Hematopoietic multipotent progenitor cell treated with erythropoietin and hydrocortisone succinate and interleukin-3 and kit ligand, for 6 days (in vitro differentiated cells): ENCODE data around the gene GABBR2.
A peak's percentile ranks its signal among the peaks of the same experiment; 100 is the strongest.
"Not testable (repeated sequence)": the region's sequence is repeated elsewhere in the genome, so short reads cannot be mapped to it uniquely, and the experiment has no call there.

Experiments
- DNase-seq: peaks from one replicate; pipeline ENCODE4 v3.0.0-alpha.2; 2015

Gene GABBR2

DNA sequence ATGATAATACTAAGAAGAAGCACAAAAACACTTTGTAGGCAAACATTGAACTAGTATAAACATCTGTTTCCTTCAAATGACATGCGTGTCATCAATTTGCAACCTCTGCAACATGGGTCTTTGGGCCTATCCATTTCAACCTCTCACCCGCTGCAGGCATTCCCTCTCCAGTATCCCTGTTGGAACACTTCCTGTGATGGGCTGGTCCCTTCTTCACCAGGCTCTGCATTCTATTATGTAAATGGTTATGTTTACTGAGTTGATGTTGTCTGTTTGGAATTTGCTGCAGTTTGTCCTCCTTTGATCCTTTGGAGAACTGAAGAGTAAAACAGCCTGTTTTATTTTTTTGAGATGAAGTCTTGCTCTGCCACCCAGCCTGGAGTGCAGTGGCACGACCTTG lies 436.7 kb downstream of the GABBR2 start:
- no peak for DNase-seq

DNA sequence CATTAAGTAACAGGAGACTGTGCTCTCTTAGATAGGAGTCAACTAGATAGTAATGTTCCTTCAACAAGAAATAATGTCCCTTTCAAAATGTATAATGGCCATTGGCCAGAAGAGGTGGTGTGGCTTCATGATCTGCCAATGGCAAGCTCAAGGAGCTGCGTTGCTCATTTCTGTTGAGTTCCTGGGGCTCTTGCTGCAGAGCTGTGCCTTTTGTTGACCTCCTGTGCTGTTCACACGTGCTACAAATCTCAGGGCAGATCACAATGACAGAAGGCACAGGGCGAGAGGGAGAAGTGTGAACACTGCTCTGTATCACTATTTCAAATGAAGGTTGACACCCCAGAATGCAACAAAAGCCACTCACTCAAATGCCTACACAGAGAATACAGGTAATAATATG lies 437.3 kb downstream of the GABBR2 start:
- no peak for DNase-seq

DNA sequence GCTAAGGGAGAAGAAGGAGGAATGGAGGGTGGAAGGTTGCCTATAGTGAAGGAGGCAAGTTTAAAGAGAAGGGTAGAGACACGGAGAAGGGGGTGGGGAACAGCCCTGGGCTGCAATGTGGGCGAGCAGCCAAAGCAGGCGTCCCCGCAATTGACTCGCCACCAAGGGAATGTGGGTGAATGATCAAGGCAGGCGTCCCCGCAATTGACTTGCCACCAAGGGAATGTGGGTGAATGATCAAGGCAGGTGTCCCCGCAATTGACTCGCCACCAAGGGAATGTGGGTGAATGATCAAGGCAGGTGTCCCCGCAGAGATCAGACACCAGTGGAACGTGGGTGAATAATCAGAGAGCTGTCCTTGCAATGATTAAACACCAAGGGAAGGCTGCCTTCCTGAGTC lies 438.5 kb downstream of the GABBR2 start:
- DNase-seq, result not testable (repeated sequence)

DNA sequence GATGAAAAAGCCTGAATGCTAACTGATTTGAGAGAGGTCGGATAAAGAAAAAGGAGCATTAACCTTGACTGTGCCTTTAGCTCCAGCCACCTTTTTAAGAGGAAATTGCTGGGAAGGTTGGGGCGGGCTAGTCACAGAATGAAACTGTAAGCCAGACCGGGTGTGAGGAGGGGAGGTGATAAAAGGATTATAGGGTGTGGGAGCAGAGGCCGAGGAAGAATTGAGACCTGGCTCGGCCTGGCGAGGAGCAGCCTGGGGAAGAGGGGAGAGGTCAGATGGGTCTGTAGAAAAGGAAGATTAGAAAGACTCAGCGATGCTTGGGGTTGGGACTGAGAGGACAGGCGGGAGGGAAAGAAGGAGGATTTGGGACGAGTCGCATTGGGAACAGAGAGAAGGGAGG lies 439.1 kb downstream of the GABBR2 start:
- not testable (repeated sequence) for DNase-seq

DNA sequence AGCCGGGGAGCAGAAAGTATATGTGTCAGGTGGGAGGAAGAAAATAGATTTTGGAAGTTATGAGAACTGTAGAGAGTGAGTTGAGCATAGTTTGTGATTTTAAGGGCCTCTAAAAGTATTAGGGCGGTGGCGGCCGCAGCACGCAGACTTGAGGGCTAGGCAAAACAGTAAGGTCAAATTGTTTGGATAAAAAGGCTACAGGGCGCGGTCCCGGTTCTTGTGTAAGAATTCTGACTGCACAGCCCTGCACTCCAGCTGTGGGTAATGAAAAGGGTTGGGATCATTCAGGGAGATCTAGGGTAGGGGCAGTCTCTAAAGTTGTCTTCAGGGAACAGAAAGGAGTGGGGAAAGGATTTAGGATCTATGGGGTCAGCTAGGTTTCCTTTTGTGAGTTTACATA lies 441.2 kb downstream of the GABBR2 start:
- not testable (repeated sequence) for DNase-seq

DNA sequence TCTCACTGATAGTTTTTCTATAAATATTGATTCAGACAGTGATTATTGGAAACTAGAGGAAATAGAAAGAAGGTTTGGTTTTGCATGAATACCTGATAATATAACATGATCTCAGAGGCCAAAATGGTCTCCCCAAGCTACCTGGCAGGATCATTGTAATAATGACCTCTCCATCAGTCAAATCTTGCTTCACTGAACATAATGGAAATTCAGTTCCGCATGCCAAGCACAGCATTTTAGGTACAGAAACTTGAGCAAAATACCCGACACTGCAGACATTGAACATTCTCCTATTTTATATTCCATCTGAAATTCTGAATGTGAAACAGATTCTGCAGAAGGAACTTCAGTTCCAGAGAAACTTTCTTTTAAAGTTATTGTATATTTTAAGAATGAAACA lies 444.2 kb downstream of the GABBR2 start:
- no peak for DNase-seq

DNA sequence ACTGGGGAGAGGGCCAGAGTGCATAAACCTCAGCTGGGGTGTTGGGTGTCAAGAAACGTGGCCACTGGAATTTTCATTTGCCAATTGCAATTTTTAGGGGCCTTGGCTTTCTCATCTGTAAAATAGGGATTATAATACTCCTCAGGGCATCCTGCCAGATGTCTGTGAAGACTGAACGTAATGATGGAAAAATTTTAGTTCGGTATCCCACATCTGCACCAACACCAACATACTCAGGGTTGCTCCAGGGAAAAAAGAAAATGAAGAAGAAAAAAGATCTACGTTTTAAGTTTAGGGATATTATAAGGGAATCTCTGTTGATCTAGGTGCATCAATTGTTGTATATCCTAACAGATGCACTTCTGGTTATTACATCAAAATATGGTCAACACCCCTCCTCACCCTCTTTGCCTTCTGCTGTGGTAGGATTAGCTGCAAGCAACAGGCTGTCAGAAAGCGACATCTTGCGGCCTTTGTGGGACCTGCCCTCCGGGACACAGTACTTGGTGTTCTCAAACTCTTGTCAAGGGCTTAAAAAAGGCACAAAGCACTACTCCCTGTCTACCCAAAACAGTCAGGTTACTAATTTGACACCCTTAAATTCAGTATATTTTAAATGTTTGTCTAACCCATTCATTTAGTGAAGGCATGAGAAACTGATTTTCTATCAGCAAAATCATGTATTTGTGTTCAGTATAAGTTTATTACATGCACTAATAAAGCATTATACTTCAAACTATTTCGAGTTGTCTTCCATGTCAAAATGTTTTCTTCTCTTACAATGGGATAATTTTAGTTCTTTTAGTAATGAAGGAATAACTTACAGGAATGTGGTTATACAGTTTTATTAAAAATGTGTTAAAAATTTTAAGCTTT lies 445.0 kb downstream of the GABBR2 start:
- peak; percentile 92 for DNase-seq

DNA sequence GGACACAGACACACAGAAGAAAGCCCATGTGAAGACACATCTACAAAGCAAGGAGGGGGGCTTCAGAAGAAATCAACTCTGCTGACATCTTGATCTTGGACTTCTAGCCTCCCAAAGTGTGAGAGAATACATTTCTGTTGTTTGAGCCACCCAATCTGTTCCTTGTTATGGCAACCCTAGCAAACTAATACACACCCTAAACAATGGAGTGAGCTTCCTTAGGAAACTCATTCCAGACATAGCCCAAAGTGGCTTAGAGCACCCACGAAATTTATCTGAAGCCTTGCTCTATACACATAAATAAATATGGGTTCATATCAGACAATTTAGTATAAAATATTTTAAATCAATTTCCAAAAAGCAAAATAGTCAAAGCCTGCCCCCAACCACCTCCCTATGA lies 445.7 kb downstream of the GABBR2 start:
- DNase-seq, result no peak

DNA sequence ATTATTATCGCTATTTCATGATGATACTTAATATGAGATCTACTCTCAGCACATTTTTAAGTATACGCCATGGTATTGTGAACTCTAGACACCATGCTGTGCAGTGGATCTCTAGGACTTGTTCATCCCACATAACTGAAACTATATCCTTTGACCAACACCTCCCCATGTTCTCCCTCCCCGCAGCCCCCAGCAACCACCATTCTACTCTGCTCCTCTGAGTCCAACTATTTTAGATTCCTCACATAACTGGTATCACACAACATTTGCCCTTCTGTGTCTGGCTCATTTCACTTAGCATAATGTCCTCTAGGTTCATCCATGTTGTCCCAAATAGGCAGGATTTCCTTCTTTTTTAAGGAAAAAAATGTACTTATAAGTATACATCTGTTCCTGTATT lies 446.7 kb downstream of the GABBR2 start:
- no peak for DNase-seq

DNA sequence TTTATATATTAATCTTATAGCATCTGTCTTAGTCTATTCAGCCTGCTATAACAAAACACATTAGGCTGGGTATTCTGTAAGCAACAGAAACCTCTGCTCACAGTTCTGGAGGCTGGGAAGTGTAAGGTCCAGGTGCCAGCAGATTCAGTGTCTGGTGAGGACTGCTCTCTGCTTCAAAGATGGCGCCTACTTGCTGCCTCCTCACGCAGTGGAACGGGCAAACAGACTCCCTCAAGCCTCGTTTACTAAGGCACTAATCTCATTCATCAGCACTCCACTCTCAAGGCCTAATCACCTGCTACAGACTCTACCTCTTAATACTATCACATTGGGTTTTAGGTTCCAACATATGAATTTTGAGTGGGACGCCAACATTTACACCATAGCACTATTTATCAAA lies 448.1 kb downstream of the GABBR2 start:
- DNase-seq, result no peak

DNA sequence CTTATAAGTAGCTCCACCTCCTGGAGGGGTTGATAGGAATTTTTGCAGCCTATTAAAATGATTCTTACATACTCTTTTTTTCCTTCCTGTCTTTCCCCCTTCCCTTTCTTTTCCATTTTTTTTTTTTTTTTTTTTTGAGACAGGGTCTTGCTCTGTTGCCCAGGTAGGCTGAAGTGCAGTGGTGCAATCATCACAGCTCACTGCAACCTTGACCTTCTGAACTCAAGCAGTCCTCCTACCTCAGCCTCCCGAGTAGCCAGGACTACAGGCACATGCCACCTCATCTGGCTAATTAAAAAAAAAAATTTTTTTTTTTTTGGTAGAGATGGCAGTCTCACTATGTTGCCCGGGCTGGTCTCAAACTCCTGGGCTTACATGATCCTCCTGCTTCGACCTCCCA lies 448.9 kb downstream of the GABBR2 start:
- peak; percentile 31 for DNase-seq

DNA sequence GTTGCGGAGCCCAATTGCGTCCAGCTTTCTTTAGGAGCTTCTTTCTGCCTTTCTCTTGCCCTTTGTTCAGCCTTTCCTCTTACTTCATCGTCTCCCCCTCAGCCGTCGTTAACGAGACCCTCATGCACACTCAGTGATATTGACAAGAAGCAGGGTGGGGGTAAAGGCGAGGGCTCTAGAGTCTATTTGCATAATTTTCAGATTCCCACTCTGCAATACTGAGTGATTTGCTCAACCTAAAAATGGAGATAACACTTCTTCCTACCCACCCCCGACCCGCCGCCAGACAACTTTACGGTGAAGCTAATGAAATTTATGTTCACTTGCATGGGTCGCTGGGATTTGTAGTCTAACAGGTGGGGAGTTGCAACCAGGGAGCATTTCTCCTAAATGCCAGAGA lies 452.0 kb downstream of the GABBR2 start:
- DNase-seq, result peak; percentile 85

DNA sequence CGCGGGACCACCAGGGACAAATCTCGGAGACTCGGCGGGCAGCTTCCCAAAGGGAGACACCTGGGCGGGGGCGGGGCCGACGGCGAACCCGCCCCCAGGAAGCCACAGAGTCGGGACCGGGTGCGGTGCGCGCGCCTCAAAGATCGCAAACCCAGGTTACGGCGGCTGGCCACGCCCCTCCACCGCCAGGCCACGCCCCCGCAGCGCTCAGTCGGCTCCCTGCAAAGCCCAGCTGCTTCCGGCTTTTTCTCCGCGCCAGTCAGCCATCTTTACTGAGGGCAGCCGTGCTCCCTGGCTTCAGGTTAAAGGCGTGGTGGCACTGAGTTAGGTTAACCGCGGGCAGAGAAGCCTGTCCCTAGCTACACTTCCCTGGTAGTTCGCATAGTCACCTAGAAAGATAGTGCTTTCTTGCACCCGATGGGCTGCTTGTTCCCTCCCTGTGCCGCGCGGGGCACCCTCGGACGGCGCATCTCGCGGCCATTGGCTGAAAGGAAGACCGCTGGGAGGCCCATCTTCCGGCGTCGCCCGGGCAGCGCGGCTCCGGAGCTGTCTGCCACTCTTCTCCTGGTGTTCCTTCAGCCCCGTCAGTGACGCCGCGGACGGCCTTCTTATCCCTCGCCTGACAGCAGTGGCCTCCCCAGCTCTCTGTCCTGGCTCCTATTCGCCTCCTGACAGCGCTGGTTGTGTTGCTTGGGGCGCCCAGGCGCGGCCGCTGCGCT lies 453.0 kb downstream of the GABBR2 start, which contains the start of gene TBC1D2:
TBC1D2 (minus strand) TSS at position 72 of the 719 bp plus-strand sequence. CDS start 108 bp downstream, outside the sequence.
- peak; percentile 96 for DNase-seq

DNA sequence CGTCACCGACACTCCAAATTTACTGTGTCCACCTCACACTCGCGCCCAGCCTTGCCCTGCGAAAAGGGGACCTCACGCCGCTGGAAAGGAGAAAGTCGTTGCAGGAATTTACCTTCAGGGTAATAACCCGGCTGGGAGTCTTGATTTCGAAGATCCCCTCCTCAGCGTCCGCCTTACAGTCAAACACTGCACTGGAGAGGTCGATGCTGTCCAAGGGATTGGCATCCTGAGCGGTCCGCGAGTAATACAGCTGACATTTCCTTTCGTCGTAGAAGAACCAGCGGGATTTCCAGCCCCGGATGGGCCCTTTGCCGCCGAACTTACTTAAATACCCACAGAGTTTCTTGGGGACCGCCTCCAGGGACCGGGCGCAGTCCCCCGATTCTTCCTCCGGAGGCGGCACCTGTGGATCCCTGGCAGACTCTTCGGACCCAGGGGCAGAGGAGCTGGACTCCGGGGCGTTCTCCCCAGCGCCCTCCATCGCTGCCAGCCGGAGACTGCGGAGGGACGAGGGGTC lies 453.6 kb downstream of the GABBR2 start:
- peak; percentile 53 for DNase-seq

DNA sequence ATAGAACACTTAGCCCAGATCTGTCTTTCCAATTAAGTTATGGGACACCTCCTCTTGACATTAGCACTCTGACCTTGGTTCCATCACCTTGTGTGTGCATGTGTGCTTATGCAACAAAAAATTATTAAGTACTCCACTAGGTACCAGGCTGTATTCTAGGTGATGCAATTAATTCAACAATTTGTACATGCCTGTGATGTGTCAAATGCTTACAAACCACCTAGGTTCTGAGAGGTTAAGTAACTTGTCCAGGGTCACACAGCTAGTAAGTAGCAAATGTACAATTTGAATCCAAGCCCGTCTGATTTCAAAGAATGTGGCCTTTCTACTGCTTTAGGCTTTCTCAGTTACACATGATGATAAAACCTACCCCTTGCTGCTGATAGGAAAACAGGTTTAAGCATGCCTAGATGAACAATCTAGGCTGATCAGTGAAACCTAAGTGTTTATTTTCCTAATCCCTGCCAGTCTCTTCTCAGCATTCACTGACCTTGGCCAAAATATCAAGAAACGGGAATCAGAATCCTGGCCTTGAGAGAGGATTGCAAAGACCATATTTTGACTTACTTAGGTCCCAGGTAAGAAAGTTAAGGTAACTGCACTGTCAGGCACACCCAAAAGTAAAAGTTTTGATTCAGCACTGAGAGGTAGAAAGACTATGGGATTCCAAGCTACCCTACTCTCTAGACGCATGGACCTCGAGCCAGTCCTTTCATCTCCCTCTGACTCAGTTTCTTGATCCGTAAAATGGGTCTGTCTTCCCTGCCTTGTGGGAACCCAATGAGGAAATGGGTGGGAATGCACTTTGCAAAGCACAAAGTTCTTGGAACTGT lies 454.3 kb downstream of the GABBR2 start:
- no peak for DNase-seq

DNA sequence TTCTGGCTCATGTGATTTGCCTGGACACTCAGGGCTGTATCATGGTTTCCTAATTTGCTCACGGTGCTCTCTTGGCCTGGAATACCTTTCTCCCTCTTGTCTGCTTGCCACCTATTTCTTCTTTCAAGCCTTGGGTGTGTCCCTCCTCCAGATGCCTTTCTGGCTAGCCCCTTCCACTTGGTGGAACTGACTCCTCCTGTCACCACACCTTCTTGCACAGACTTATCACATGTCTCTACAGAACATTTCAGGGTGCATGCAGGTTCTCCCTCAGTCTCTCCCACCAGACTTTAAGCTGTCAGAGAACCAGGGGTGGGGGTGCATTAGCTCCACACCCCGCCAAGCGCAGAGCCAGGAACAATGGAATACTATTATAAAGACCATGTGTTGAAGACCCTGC lies 455.2 kb downstream of the GABBR2 start:
- no peak for DNase-seq

DNA sequence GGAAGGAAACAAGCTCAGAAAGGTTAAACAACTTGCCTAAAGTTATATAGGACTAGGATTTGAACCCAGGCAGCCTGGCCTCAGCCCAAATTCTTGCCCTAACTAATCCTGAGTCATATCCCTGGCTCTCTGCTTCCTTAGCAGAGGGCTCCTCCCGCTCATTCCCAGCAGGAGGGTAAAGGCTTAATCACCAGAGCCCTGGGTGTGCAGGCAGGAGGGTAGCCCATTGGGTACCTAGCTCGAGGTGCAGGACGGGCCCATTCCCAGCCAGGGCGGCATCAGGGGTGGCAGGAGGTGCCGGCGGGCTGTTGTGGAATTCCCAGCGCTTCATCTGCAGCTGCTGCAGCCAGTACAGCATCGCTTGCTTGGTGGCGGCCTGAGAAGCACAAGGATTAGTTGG lies 457.2 kb downstream of the GABBR2 start:
- no peak for DNase-seq

DNA sequence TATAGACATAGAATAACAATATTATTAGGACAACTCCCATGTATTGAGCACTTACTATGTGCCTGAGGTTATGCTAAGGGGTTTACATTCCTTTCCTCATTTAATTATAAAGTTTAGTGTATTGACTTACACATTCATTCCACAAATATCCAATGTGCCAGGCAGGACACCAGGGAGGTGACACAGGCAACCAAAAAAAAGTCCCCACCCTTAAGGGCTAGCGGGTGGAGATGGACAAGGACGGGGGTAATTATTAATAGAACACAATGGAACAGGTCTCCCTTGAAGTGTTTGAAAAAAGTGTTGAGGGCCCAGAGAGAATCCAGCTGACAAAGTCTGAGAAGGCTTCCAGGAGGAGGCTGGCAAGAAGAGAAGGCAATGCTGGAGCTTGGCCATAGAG lies 459.0 kb downstream of the GABBR2 start:
- no peak for DNase-seq

DNA sequence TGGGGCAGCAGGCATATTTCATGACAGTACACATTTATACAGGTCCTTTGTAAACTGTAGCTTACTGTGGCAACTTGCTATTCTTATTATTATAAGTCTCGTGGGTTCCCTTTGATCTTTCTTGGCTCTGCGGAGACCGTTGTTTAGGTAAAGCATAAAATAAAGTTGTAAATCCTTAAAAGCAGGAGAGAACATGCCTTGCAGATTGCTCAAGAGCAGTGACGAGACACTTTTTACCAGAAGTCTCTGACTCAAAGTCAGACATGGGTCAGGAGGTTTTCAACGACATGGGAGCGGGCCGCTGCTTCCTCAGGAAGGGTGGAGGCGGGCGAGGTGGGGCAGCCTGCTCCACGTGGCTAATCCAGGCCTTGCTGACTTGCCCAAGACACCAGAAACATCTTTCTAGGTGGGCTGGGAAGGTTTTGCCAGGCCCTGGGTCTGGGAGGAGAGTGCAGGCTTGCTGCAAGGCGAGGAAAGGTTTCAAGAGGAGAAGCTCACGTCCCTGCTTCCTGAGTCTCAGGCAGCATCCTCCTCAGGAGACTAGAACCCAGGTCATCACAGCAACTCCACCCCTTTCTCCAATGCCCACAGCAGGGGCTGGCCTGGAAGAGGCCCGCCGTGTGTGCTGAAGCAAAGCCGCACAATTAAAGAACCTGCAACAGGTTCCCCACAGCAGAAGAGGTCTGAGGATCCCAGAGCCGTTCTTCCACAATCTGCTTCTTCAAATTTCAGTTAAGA lies 459.8 kb downstream of the GABBR2 start:
- DNase-seq, result peak; percentile 80

DNA sequence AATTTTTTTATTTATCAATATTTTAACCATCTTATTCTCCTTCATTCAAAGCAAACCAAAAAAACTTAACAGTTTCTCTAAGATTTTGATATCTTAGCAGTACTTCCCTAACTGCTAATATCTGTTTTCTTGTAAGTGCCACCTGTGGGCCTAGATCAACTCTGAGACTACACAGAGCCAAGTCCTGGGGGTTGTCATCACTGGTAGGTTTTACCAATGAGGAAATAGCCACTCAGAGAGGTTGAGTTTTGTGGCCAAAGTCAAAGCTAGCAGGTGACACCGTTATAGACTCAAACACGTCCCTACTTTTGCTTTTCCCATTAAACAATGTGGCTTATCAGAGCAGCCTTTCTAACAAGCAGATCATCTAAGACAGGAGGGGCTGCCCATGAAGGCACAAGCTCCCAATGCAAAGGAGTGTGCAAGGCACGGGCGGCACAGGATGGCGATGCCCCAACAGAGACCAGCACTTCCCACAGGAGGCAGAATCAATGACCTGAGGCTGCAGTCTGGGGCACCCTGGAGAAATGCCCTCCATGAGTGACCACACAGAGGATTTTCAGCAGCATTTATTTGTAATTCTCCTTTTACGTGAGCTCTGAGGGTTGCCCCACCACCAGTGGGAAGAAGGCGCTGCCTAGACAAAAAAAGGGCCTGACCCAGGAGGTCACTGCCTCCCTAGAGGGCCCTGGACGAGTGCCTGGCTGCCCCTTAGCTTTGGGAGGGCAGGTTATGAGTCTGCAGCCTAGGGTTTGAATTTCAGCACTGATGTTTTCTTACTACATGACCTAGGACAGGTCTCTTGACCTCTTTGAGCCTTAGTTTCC lies 460.7 kb downstream of the GABBR2 start:
- peak; percentile 42 for DNase-seq

DNA sequence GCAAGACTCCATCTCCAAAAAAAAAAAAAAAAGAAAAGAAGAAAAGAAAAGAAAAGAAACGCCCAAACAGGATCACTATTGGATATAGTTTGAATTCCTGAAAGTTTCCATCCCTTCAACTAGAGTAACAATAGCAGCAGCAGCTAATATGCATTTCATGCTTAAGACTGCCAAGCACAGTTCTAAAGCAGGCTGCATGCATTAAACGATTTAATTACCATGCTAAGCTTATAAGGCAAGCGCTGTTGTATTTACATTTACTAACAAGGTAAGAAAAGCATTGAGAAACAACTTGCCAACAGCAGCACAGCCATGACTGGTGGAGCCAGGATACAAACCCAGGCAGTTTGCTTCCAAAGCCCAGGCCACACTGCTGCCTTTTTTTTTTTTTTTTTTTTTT lies 466.3 kb downstream of the GABBR2 start:
- DNase-seq, result no peak
